IMR-90 (cell line): Measurements from ENCODE around the gene COL13A1.

ENCODE experiments used
- CTCF ChIP-seq: conservative IDR thresholded peaks from 2 replicates; pipeline ENCODE4 v1.5.1; 2012; ENCODE audit warnings: mild to moderate bottlenecking, low read depth, low read length, improper control_type of control experiment
- USF2 ChIP-seq: fragments of 150-350 bp; IDR thresholded peaks from 2 replicates; pipeline ENCODE4 v1.6.1; 2017; ENCODE audit warnings: mild to moderate bottlenecking, antibody characterized with exemption, low read length, low read depth

- no peak for TF ChIP-seq CTCF
- no peak for TF ChIP-seq USF2
Observed at GRCh38 chr10:69943292-69943820, 141.7 kb downstream of the COL13A1 start.
